OCI-LY7 (cell line): ENCODE measurements around the gene LRRC73.

Experiments
- EZH2phosphoT487 ChIP-seq: fragments of 200-600 bp; sonication (generic); IDR thresholded peaks from 2 replicates; pipeline ENCODE4 v1.6.1; 2018; ENCODE audit warnings: low read depth, borderline replicate concordance, mild to moderate bottlenecking, mixed run types, antibody characterized with exemption, low read length, moderate library complexity, mixed read lengths
- TF ChIP-seq, protein P1 (sequence below): fragments of 200-600 bp; sonication (generic); conservative IDR thresholded peaks from 2 replicates; pipeline ENCODE4 v1.5.1; 2014; ENCODE audit warnings: mild to moderate bottlenecking, antibody characterized with exemption, low read length, moderate library complexity, mixed read lengths

- TF ChIP-seq, protein P1, sequence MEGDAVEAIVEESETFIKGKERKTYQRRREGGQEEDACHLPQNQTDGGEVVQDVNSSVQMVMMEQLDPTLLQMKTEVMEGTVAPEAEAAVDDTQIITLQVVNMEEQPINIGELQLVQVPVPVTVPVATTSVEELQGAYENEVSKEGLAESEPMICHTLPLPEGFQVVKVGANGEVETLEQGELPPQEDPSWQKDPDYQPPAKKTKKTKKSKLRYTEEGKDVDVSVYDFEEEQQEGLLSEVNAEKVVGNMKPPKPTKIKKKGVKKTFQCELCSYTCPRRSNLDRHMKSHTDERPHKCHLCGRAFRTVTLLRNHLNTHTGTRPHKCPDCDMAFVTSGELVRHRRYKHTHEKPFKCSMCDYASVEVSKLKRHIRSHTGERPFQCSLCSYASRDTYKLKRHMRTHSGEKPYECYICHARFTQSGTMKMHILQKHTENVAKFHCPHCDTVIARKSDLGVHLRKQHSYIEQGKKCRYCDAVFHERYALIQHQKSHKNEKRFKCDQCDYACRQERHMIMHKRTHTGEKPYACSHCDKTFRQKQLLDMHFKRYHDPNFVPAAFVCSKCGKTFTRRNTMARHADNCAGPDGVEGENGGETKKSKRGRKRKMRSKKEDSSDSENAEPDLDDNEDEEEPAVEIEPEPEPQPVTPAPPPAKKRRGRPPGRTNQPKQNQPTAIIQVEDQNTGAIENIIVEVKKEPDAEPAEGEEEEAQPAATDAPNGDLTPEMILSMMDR: no peak
- TF ChIP-seq EZH2phosphoT487: no peak
Measured at GRCh38 chr6:43481075-43481474, 29.1 kb downstream of the LRRC73 start.
